ENCODE data around the gene RCOR1.

RCOR1 gene

DNA sequence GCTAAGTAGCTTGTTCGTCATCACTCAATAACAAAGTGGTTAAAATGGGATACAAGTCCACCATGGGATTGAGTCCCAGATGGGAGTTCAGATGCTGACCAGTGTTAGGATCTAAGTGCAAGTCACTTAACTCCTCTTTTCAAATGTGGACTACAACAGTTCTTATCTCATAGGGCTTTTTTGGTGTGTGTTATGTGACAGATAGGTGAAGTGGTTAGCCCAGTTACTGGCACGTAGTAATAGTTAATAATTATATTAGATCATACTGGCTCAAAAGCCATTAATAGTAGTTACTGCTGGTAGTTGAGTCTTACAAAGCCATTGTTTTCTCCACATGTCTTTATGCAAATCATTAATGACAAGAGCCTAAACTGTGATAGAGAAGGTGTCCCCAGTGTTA is 73.2 kb downstream of the RCOR1 start:
- no peak overlapping the region for H3K4me3 ChIP-seq (ENCODE audit: low read depth, low read length)
- TF ChIP-seq, protein P1, sequence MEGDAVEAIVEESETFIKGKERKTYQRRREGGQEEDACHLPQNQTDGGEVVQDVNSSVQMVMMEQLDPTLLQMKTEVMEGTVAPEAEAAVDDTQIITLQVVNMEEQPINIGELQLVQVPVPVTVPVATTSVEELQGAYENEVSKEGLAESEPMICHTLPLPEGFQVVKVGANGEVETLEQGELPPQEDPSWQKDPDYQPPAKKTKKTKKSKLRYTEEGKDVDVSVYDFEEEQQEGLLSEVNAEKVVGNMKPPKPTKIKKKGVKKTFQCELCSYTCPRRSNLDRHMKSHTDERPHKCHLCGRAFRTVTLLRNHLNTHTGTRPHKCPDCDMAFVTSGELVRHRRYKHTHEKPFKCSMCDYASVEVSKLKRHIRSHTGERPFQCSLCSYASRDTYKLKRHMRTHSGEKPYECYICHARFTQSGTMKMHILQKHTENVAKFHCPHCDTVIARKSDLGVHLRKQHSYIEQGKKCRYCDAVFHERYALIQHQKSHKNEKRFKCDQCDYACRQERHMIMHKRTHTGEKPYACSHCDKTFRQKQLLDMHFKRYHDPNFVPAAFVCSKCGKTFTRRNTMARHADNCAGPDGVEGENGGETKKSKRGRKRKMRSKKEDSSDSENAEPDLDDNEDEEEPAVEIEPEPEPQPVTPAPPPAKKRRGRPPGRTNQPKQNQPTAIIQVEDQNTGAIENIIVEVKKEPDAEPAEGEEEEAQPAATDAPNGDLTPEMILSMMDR (IDR thresholded peaks at IDR 0.05; ENCODE audit: borderline replicate concordance, insufficient read depth, low read depth, low read length), result no peak

- TF ChIP-seq, protein P1 (IDR thresholded peaks at IDR 0.05; ENCODE audit: borderline replicate concordance, insufficient read depth, low read depth, low read length), result no peak
- no peak overlapping the region for H3K4me3 ChIP-seq (ENCODE audit: low read depth, low read length)
Observed at GRCh38 chr14:102666635-102667034, 74.2 kb downstream of the RCOR1 start.

- H3K4me3 ChIP-seq (ENCODE audit: low read depth, low read length), result no peak overlapping the region
- TF ChIP-seq, protein P1 (IDR thresholded peaks at IDR 0.05; ENCODE audit: borderline replicate concordance, insufficient read depth, low read depth, low read length), result no peak
Observed at GRCh38 chr14:102667703-102668102, 75.3 kb downstream of the RCOR1 start.

- TF ChIP-seq, protein P1 (IDR thresholded peaks at IDR 0.05; ENCODE audit: borderline replicate concordance, insufficient read depth, low read depth, low read length), result no peak
Observed at GRCh38 chr14:102668291-102668873, 75.9 kb downstream of the RCOR1 start.

GRCh38 chr14:102671410-102671809 is 79.0 kb downstream of the RCOR1 start:
- H3K4me3 ChIP-seq (ENCODE audit: low read depth, low read length), result no peak overlapping the region
- TF ChIP-seq, protein P1 (IDR thresholded peaks at IDR 0.05; ENCODE audit: borderline replicate concordance, insufficient read depth, low read depth, low read length), result no peak

More at GRCh38 chr14:102668291-102668873, 75.9 kb downstream of the RCOR1 start:
- no peak overlapping the region for H3K4me3 ChIP-seq (ENCODE audit: low read depth, low read length)

GRCh38 chr14:102672410-102672960 is 80.0 kb downstream of the RCOR1 start:
- TF ChIP-seq, protein P1 (IDR thresholded peaks at IDR 0.05; ENCODE audit: borderline replicate concordance, insufficient read depth, low read depth, low read length), result no peak
- no peak overlapping the region for H3K4me3 ChIP-seq (ENCODE audit: low read depth, low read length)

DNA sequence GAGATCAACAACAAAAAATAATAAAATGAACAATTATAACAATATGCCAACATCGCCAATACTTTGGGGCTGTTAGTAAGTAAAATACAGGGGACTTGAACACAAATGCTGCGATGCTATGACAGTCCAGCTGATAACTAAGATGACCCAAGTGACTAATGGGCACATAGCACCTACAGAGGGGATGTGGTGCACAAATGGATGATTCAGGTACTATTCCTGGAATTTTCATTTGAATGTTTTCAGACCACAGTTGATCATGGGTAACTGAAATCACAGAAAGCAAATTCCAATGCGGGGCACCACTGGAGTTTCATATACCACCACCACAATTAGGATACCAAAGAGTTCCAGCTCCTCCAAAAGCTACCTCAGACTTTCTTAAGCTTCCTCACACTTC is 82.9 kb downstream of the RCOR1 start:
- TF ChIP-seq, protein P1 (IDR thresholded peaks at IDR 0.05; ENCODE audit: borderline replicate concordance, insufficient read depth, low read depth, low read length), result no peak
- H3K4me3 ChIP-seq (ENCODE audit: low read depth, low read length), result no peak overlapping the region
